MM.1S (cell line): ENCODE measurements around the gene MAFF.

ENCODE experiments used
- DNase-seq: peaks from one replicate; pipeline ENCODE4 v3.0.0-alpha.2; 2015
- H2AFZ ChIP-seq: fragments of 300-600 bp; sonication (generic); 2 replicates; pipeline ENCODE4 v1.6.0; 2016; ENCODE audit warnings: antibody characterized with exemption, low read length
- H3F3A ChIP-seq: fragments of 300-600 bp; sonication (generic); 2 replicates; pipeline ENCODE4 v1.6.1; 2016; ENCODE audit warnings: mild to moderate bottlenecking, antibody characterized with exemption, low read length, moderate library complexity, mixed read lengths; ENCODE audit not compliant: insufficient read depth
- H3K27ac ChIP-seq: fragments of 300-600 bp; sonication (generic); 2 replicates; pipeline ENCODE4 v1.5.1; 2016; ENCODE audit warnings: mild to moderate bottlenecking, low read length
- H3K27me3 ChIP-seq: fragments of 300-600 bp; sonication (generic); replicated peaks from 2 replicates; pipeline ENCODE4 v1.6.0; 2016; ENCODE audit warnings: low read length; ENCODE audit not compliant: insufficient read depth
- H3K36me3 ChIP-seq: fragments of 300-600 bp; sonication (generic); replicated peaks from 2 replicates; pipeline ENCODE4 v1.6.1; 2016; ENCODE audit warnings: mild to moderate bottlenecking, low read length, mixed read lengths; ENCODE audit not compliant: insufficient read depth
- H3K4me1 ChIP-seq: fragments of 300-600 bp; sonication (generic); 2 replicates; pipeline ENCODE4 v1.6.1; 2016; ENCODE audit warnings: low read length, mixed read lengths
- H3K4me2 ChIP-seq: fragments of 300-600 bp; sonication (generic); 2 replicates; pipeline ENCODE4 v1.6.0; 2016; ENCODE audit warnings: low read depth, low read length
- H3K4me3 ChIP-seq: fragments of 300-600 bp; sonication (generic); 2 replicates; pipeline ENCODE4 v1.5.1; 2016; ENCODE audit warnings: low read length, mixed read lengths
- H3K79me2 ChIP-seq: fragments of 300-600 bp; sonication (generic); 2 replicates; pipeline ENCODE4 v1.6.1; 2016; ENCODE audit warnings: mixed run types, low read length, mixed read lengths
- H3K9ac ChIP-seq: fragments of 300-600 bp; sonication (generic); 2 replicates; pipeline ENCODE4 v1.6.1; 2016; ENCODE audit warnings: low read length, mixed read lengths
- H3K9me2 ChIP-seq: fragments of 300-600 bp; sonication (generic); replicated peaks from 2 replicates; pipeline ENCODE4 v1.6.1; 2016; ENCODE audit warnings: mild to moderate bottlenecking, low read length, mixed read lengths; ENCODE audit not compliant: insufficient read depth
- H3K9me3 ChIP-seq: fragments of 300-600 bp; sonication (generic); replicated peaks from 2 replicates; pipeline ENCODE4 v1.6.1; 2016; ENCODE audit warnings: mild to moderate bottlenecking, low read length, mixed read lengths; ENCODE audit not compliant: insufficient read depth
- H4K20me1 ChIP-seq: fragments of 300-600 bp; sonication (generic); 2 replicates; pipeline ENCODE4 v1.6.1; 2016; ENCODE audit warnings: mild to moderate bottlenecking, low read length, moderate library complexity, mixed read lengths; ENCODE audit not compliant: insufficient read depth
- CTCF ChIP-seq: fragments of 300-600 bp; sonication (generic); IDR thresholded peaks from 2 replicates; pipeline ENCODE4 v1.5.1; 2016; ENCODE audit warnings: antibody characterized with exemption, low read length, mixed read lengths
- EZH2 ChIP-seq: fragments of 300-600 bp; sonication (generic); optimal IDR thresholded peaks from 2 replicates; pipeline ENCODE3; 2017; ENCODE audit warnings: low read depth, mild to moderate bottlenecking, antibody characterized with exemption, low read length, mixed read lengths
- EZH2phosphoT487 ChIP-seq: fragments of 300-600 bp; sonication (generic); IDR thresholded peaks from 2 replicates; pipeline ENCODE4 v1.6.1; 2018; ENCODE audit warnings: antibody characterized with exemption, low read length

Gene MAFF

GRCh38 chr22:38203855-38204514, 2.2 kb downstream of the MAFF start:
- Histone ChIP-seq H2AFZ (no peak overlapping the region), H3F3A (peaks cover 14% of the 10 kb centered on the region; the same call in 1 of the 2 replicates), H4K20me1 (no peaks in the 10 kb centered on the region), H3K9me2 (no peaks in the 10 kb centered on the region), H3K4me3 (peak overlapping the region; percentile 74; the same call in 1 of the 2 replicates), H3K27me3 (no peaks in the 10 kb centered on the region), H3K4me1 (peaks cover 20% of the 10 kb centered on the region), H3K36me3 (no peaks in the 10 kb centered on the region), H3K27ac (no peak overlapping the region), H3K79me2 (peaks cover 65% of the 10 kb centered on the region), H3K4me2 (peak overlapping the region; percentile 90; the same call in 1 of the 2 replicates), H3K9me3 (no peaks in the 10 kb centered on the region), H3K9ac (no peak overlapping the region; the same call in 1 of the 2 replicates)
- TF ChIP-seq EZH2 (no peak), EZH2phosphoT487 (no peak), CTCF (no peak)
- no peak for DNase-seq

DNA sequence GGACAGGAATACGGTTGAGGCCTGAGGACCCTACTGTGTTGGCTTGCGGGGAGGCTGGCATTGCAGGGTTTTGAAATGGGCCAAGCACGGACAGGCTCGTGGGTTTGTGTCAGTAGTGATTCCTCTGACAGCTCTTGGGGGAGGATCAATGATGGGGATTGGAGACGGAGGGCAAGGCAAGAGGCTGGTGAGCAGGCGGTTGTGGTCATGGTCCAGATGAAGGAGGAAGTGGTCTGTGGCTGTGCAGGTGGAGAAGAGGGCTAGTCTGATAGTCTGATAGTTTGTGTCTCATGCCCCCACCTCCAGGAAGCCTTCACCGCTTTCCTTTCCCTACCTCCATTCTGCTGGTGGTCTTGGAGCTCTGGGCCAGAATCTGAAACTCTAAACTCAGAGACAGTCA, 3.0 kb downstream of the MAFF start:
- Histone ChIP-seq H3K9ac (no peak overlapping the region), H4K20me1 (no peaks in the 10 kb centered on the region), H3K79me2 (peaks cover 71% of the 10 kb centered on the region), H3K9me2 (no peaks in the 10 kb centered on the region), H3K36me3 (no peaks in the 10 kb centered on the region), H3K27me3 (no peaks in the 10 kb centered on the region), H3K4me2 (no peak overlapping the region), H3F3A (peaks cover 12% of the 10 kb centered on the region; the same call in 1 of the 2 replicates), H2AFZ (no peak overlapping the region), H3K9me3 (no peaks in the 10 kb centered on the region), H3K4me1 (peaks cover 18% of the 10 kb centered on the region; the same call in 1 of the 2 replicates), H3K4me3 (no peak overlapping the region), H3K27ac (no peak overlapping the region)
- DNase-seq: no peak
- TF ChIP-seq EZH2phosphoT487 (no peak), CTCF (no peak), EZH2 (no peak)

DNA sequence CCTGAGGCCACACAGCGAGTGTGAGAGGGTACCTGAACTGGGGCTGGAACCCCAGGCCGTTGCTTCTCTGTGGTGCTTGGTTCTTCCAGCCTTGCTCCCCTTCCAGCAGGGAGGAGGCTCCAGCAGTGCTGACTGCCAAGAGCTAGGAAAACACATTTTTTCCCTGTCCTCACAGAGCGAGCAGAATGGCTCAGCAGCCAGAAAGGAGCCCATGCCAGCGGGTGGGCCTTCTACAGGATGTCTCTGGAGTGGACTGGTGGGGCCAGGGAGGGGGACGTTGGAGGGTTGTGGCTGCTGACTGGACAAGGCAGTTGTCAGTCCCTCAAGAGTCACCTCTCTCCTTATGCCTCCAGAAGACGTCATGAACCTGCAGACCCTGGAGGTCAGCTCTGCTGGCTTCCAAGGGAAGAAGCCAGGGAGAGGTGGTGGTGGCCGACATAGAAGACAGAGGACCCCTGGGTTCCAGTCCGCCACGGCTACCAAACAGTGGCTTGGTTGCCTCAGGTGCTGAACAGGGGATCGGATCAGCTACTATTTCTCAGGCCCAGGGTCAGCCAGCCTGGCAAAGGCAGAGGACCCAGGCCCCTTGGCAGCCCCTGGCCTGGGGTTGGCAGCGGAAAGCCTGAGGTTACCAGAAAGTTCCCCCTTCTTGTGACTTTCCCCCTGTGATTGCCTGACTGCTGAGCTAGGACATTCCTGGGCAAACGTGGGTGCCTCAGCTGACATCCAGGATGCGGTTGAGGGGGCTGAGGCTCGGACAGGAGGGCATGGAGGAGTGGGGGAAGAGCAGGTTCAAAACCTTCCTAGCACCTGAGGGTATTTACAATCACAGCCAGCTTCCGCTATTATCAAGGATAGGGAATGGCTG, 3.7 kb downstream of the MAFF start:
- Histone ChIP-seq H3K4me2 (no peak overlapping the region), H3K27me3 (no peaks in the 10 kb centered on the region), H3K9me2 (no peaks in the 10 kb centered on the region), H3K4me1 (peaks cover 14% of the 10 kb centered on the region; the same call in 1 of the 2 replicates), H3K27ac (no peak overlapping the region), H3K9me3 (no peaks in the 10 kb centered on the region), H3K36me3 (no peaks in the 10 kb centered on the region), H3F3A (peaks cover 12% of the 10 kb centered on the region; the same call in 1 of the 2 replicates), H2AFZ (no peak overlapping the region), H3K79me2 (peaks cover 78% of the 10 kb centered on the region), H3K9ac (no peak overlapping the region), H3K4me3 (no peak overlapping the region), H4K20me1 (no peaks in the 10 kb centered on the region)
- DNase-seq: no peak
- no peak for TF ChIP-seq EZH2phosphoT487
- TF ChIP-seq EZH2: no peak
- no peak for TF ChIP-seq CTCF
